SK-N-SH (cell line): ENCODE data around the gene CIAO2A. TPM values are rescaled to one million over a fixed set of nuclear protein-coding genes. Genes with fewer than 3 reads are reported as not detected.

Experiments used
- CTCF ChIA-PET: fragments of 300-600, 350-600 bp; formaldehyde crosslinking; extraction: SDS; loops from one replicate; lab custom pipeline; 2021; lab: Yijun Ruan, JAX
- POLR2A ChIA-PET: fragments of 350-600 bp; sonication (Branson Sonifier 250); formaldehyde crosslinking; extraction: SDS; loops from one replicate; lab custom pipeline; 2020; ENCODE audit warnings: antibody characterized with exemption, inconsistent platforms; lab: Yijun Ruan, JAX
- DNase-seq: peaks from one replicate; pipeline ENCODE4 v3.0.0; 2012
- H2AFZ ChIP-seq: fragments of 200-600 bp; sonication (generic); 2 replicates; pipeline ENCODE4 v1.8.1; 2016; ENCODE audit warnings: antibody characterized with exemption, mild to moderate bottlenecking, low read depth
- H3F3A ChIP-seq: fragments of 200-600 bp; sonication (generic); replicated peaks from 2 replicates; pipeline ENCODE3; 2016; ENCODE audit warnings: antibody characterized with exemption, mild to moderate bottlenecking; ENCODE audit not compliant: insufficient read depth
- H3K27ac ChIP-seq, 2 experiments: fragments of 200-500 bp in 1 of 2; fragments of 200-600 bp in 1 of 2; sonication (Bioruptor generic) in 1 of 2; sonication (generic), shearing (Covaris generic) in 1 of 2; 2 replicates each; pipeline versions ENCODE4 v1.5.1 to v1.6.1; 2014 to 2016; ENCODE audit warnings: low read depth in 2 of 2, inconsistent platforms in 1 of 2, low read length in 1 of 2, mild to moderate bottlenecking in 1 of 2, mixed read lengths in 1 of 2
- H3K27me3 ChIP-seq: fragments of 200-600 bp; sonication (generic), shearing (Covaris generic); 2 replicates; pipeline ENCODE4 v1.6.1; 2016; ENCODE audit warnings: mixed run types; ENCODE audit not compliant: insufficient read depth
- H3K36me3 ChIP-seq, 2 experiments: fragments of 200-500 bp in 1 of 2; fragments of 200-600 bp in 1 of 2; sonication (Bioruptor generic) in 1 of 2; sonication (generic) in 1 of 2; replicated peaks in 1 of 2; 2 replicates each; pipeline versions ENCODE3 to v1.5.1; 2014 to 2016; ENCODE audit warnings: low read length in 1 of 2, mild to moderate bottlenecking in 1 of 2; ENCODE audit not compliant: insufficient read depth in 2 of 2, control insufficient read depth in 1 of 2
- H3K4me1 ChIP-seq, 2 experiments: fragments of 200-500 bp in 1 of 2; fragments of 200-600 bp in 1 of 2; sonication (Bioruptor generic) in 1 of 2; sonication (generic), shearing (Covaris generic) in 1 of 2; 2 replicates each; pipeline versions ENCODE4 v1.5.1 to v1.6.1; 2014 to 2016; ENCODE audit warnings: low read depth in 1 of 2, low read length in 1 of 2, mixed run types in 1 of 2; ENCODE audit not compliant: insufficient read depth in 2 of 2, control insufficient read depth in 1 of 2
- H3K4me2 ChIP-seq: fragments of 200-600 bp; sonication (generic), shearing (Covaris generic); 2 replicates; pipeline ENCODE4 v1.6.1; 2017; ENCODE audit warnings: mixed run types
- H3K4me3 ChIP-seq, 2 experiments: fragments of 200-500 bp in 1 of 2; fragments of 200-600 bp in 1 of 2; sonication (Bioruptor generic) in 1 of 2; sonication (generic), shearing (Covaris generic) in 1 of 2; 2 replicates each; pipeline versions ENCODE4 v1.5.1 to v1.8.1; 2014 to 2016; ENCODE audit warnings: low read depth in 2 of 2, inconsistent platforms in 1 of 2, low read length in 1 of 2, mild to moderate bottlenecking in 1 of 2, mixed read lengths in 1 of 2, moderate library complexity in 1 of 2
- H3K79me2 ChIP-seq: fragments of 200-600 bp; sonication (generic); 2 replicates; pipeline ENCODE4 v1.8.1; 2017; ENCODE audit warnings: mild to moderate bottlenecking; ENCODE audit not compliant: insufficient read depth
- H3K9ac ChIP-seq: fragments of 200-600 bp; sonication (generic); 2 replicates; pipeline ENCODE4 v1.6.1; 2017; ENCODE audit warnings: mixed run types
- H3K9me2 ChIP-seq: fragments of 200-600 bp; sonication (generic); 2 replicates; pipeline ENCODE4 v1.6.1; 2017; ENCODE audit warnings: mixed run types
- H3K9me3 ChIP-seq: fragments of 200-600 bp; sonication (generic); 2 replicates; pipeline ENCODE4 v1.6.1; 2017; ENCODE audit warnings: mixed run types, mild to moderate bottlenecking, moderate library complexity
- H4K20me1 ChIP-seq: fragments of 200-600 bp; sonication (generic); 2 replicates; pipeline ENCODE4 v1.6.1; 2017; ENCODE audit warnings: mild to moderate bottlenecking, mixed run types; ENCODE audit not compliant: insufficient read depth
- CTCF ChIP-seq: fragments of 200-600 bp; sonication (generic); IDR thresholded peaks from 2 replicates; pipeline ENCODE4 v1.6.1; 2017; ENCODE audit warnings: antibody characterized with exemption, mild to moderate bottlenecking, moderate library complexity
- EP300 ChIP-seq, 2 experiments: IDR thresholded peaks; 2 replicates each; pipeline versions ENCODE4 v1.4.0 to v1.6.1; 2012; ENCODE audit warnings: borderline replicate concordance in 1 of 2, low read depth in 1 of 2, low read length in 1 of 2
- GABPA ChIP-seq: IDR thresholded peaks from 2 replicates; pipeline ENCODE4 v1.4.0; 2012; ENCODE audit warnings: low read depth, mild to moderate bottlenecking
- IRF3 ChIP-seq: fragments of 150-350 bp; IDR thresholded peaks from 2 replicates; pipeline ENCODE4 v1.6.1; 2016; ENCODE audit warnings: mild to moderate bottlenecking, low read depth, low read length
- MAX ChIP-seq: IDR thresholded peaks from 2 replicates; pipeline ENCODE4 v1.4.0; 2012; ENCODE audit warnings: low read depth
- NFIC ChIP-seq: IDR thresholded peaks from 2 replicates; pipeline ENCODE4 v1.4.0; 2012; ENCODE audit warnings: borderline replicate concordance
- RFX5 ChIP-seq: IDR thresholded peaks from 2 replicates; pipeline ENCODE4 v1.6.1; 2012; ENCODE audit warnings: mild to moderate bottlenecking, improper control_type of control experiment, low read length
- SIN3A ChIP-seq: IDR thresholded peaks from 2 replicates; pipeline ENCODE4 v1.6.1; 2012; ENCODE audit warnings: low read depth, mild to moderate bottlenecking, low read length, moderate library complexity, borderline replicate concordance
- TAF1 ChIP-seq: IDR thresholded peaks from 2 replicates; pipeline ENCODE4 v1.6.1; 2012; ENCODE audit warnings: low read depth, mild to moderate bottlenecking, low read length, moderate library complexity, borderline replicate concordance
- YY1 ChIP-seq: IDR thresholded peaks from 2 replicates; pipeline ENCODE4 v1.4.0; 2012; ENCODE audit warnings: low read depth, mild to moderate bottlenecking
- ZBTB33 ChIP-seq: IDR thresholded peaks from 2 replicates; pipeline ENCODE4 v1.4.0; 2012; ENCODE audit warnings: low read depth, borderline replicate concordance
- WGBS: methylation state at CpG from one replicate; pipeline ENCODE4 v1.1.6; 2017; ENCODE audit warnings: low lambda C conversion rate; 5-methylcytosine and 5-hydroxymethylcytosine counted together
- polyA plus RNA-seq, 3 experiments: library from polyadenylated mRNA; depleted of rRNA; stranded (reverse); fragments of >200 nt; gene quantifications; 2 replicates each; pipeline ENCODE4 v1.2.3, GENCODE V29; 2012

Gene CIAO2A
- polyA plus RNA-seq, 1 of the 3 experiments (the other 2 are of a cell fraction), result 65.3 TPM

GRCh38 chr15:64134345-64134829 lies 40.7 kb upstream of the CIAO2A start:
- TF ChIP-seq EP300 (IDR thresholded peaks at IDR 0.05; ENCODE audit: borderline replicate concordance in 1 of 2, low read depth in 1 of 2, low read length in 1 of 2) (no peak), CTCF (no peak), NFIC (no peak), GABPA (no peak), MAX (no peak), RFX5 (no peak), TAF1 (no peak), ZBTB33 (no peak), IRF3 (no peak)
- no peak overlapping the region for H2AFZ ChIP-seq
- no peak overlapping the region for H3K4me2 ChIP-seq
- WGBS, result 20% methylated on average over 1 of the region's 9 CpGs
- H3F3A ChIP-seq, result no peaks in the 10 kb centered on the region
- no peak for DNase-seq
- no peaks in the 10 kb centered on the region for H3K27me3 ChIP-seq
- H3K36me3 ChIP-seq, result peaks cover 42 to 84% of the 10 kb centered on the region in 2 experiments
- CTCF ChIA-PET, result interaction anchor here (1.4 to 6.2 kb wide), 2 partner anchors 10 to 19 kb away, joined by 3 to 25 read pairs; no protein-coding TSS in a partner anchor
- H4K20me1 ChIP-seq, result no peaks in the 10 kb centered on the region
- no peak overlapping the region for H3K9ac ChIP-seq
- no peaks in the 10 kb centered on the region for H3K9me3 ChIP-seq
- POLR2A ChIA-PET, result no interaction called here
- peaks cover 0 to 4% of the 10 kb centered on the region in 2 experiments; a peak in 1 of 4 replicates for H3K4me1 ChIP-seq
- no peaks in the 10 kb centered on the region for H3K79me2 ChIP-seq
- H3K9me2 ChIP-seq, result no peaks in the 10 kb centered on the region
- no peak overlapping the region for H3K4me3 ChIP-seq
- H3K27ac ChIP-seq, result no peak overlapping the region; a peak in 1 of 4 replicates

- ChIA-PET CTCF (interaction anchor here (1.4 to 6.2 kb wide), 2 partner anchors 11 to 19 kb away, joined by 3 to 25 read pairs; no protein-coding TSS in a partner anchor), POLR2A (no interaction called here)
- Histone ChIP-seq H3K9ac (no peak overlapping the region), H3F3A (no peaks in the 10 kb centered on the region), H3K9me2 (no peaks in the 10 kb centered on the region), H3K4me1 (peaks cover 0 to 4% of the 10 kb centered on the region in 2 experiments; a peak in 1 of 4 replicates), H3K9me3 (no peaks in the 10 kb centered on the region), H3K4me3 (no peak overlapping the region), H3K27me3 (no peaks in the 10 kb centered on the region), H3K36me3 (peaks cover 47 to 85% of the 10 kb centered on the region in 2 experiments), H4K20me1 (no peaks in the 10 kb centered on the region), H3K27ac (no peak overlapping the region), H3K79me2 (no peaks in the 10 kb centered on the region), H3K4me2 (no peak overlapping the region), H2AFZ (no peak overlapping the region)
- WGBS, result over 99% methylated on average over 10 of the region's 10 CpGs
- TF ChIP-seq SIN3A (no peak), ZBTB33 (no peak), GABPA (no peak), YY1 (no peak)
- no peak for DNase-seq
Observed at GRCh38 chr15:64133623-64134344, 40.1 kb upstream of the CIAO2A start.
